ENCODE measurements around the gene POFUT1. TPM values are rescaled to one million over a fixed set of nuclear protein-coding genes. Genes with fewer than 3 reads are reported as not detected.

The POFUT1 gene
- polyA plus RNA-seq, 2 of the 4 experiments (the other 2 are of a cell fraction): 29.6 to 43.9 TPM

DNA sequence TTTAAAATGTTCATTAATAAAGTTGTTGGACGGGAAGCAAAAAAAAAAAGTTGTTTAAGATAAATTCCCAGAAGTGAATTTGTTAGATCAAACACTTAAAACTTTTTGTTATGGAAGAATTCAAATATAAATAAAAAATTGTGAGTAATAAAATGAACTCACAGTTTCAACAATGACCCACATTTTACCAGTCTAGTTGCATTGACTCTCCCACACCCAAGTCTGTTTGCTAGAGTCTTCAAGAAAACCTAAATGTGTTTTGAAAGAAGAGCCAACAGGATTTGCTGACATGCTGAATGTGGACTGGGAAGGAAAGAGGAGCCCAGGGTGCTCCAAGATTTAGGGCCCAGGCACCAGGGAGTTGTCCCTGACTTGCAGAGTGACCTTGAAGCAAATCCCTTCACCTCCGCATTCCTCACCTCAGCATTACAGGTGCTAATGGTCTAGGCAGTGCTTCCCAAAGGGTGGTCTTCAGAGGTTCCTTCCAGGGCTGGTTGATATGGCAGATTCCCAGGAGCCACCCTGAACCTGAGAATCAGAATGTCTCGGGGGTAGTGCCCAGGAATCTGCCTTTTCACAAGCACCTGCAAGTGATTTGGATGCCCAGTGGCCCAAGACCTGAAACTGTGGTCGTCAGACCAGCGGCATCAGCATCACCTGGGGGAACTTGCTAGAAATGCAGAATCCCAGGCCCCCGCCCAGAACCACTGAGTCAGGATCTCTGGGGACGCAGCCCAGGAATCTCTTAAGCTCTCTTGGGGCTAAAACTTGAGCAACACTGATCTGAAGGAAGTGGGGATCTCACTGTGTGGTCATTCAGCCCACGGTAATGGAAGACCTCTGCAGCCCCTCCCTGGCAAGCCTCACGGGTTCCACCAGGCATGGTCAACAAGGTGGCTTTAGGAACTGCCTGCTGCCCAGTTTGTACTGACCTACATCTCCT lies 31.1 kb downstream of the POFUT1 start:
- CTCF ChIA-PET: no interaction called here
- Histone ChIP-seq H3K4me3 (no peak overlapping the region), H3K9me3 (no peaks in the 10 kb centered on the region), H3K27ac (no peak overlapping the region), H3K4me2 (no peak overlapping the region), H3K4me1 (no peaks in the 10 kb centered on the region)
- ATAC-seq: no peak
- no peak for TF ChIP-seq PBX3 (IDR thresholded peaks at IDR 0.05)
- no peak for TF ChIP-seq MAFK (IDR thresholded peaks at IDR 0.05; ENCODE audit: partially characterized antibody)
- no peak for TF ChIP-seq NR3C1 (IDR thresholded peaks at IDR 0.05)
- DNase-seq (ENCODE audit: low read depth in 1 of 2, low spot score in 1 of 2): no peak
- no peak for FAIRE-seq
- POLR2A ChIA-PET: no interaction called here
- 88% methylated on average over 9 of the region's 9 CpGs for WGBS (ENCODE audit: missing lambda C conversion rate)

DNA sequence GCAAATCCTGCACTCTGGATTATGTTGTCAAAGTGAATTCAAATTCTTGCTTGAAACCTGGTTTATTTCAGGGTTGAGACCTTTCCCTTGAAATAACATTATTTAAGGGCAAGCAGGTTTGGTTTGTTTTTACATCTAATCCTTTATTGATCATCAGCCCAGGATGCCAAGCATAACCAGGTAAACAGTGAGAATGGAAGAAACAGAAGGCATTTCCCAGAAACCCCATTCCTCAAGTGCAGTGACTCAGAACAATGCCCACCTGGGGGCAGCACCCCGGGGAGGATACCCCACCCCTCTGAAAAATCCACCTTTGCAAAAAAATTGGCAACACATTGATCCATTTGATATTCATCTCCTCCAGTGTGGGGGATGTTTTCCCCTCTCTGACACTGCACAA lies 32.5 kb downstream of the POFUT1 start:
- ATAC-seq: no peak
- no peak for DNase-seq (ENCODE audit: low read depth in 1 of 2, low spot score in 1 of 2)
- POLR2A ChIA-PET: no interaction called here

DNA sequence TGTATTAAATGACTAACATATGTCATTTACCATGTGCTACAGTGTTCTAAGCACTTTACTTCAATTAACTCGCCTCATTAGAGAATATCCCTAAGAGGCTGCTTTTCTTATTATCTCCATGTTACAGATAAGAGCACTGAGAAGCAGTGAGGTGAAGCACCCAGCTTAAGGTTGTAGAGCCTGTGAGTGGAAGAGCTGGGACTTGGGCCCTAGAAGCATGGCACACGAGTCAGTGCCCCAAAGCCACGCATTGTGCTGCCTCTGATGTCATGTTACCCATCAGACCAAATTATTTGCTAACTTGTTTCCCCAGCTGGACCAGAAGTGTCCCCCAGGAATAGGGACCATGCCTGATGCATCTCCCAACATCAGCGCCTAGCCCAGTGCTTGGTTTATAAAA lies 34.1 kb downstream of the POFUT1 start:
- ATAC-seq: no peak
- no peaks in the 10 kb centered on the region for H3K9me3 ChIP-seq
- no peak overlapping the region for H3K4me2 ChIP-seq
- 70% methylated on average over 4 of the region's 4 CpGs for WGBS (ENCODE audit: missing lambda C conversion rate)
- ChIA-PET POLR2A (no interaction called here), CTCF (interaction anchor here (1.1 kb wide), 1 partner anchor 8 kb away, joined by 3 read pairs; no protein-coding TSS in a partner anchor)
- H3K27ac ChIP-seq: no peak overlapping the region
- no peak for DNase-seq (ENCODE audit: low read depth in 1 of 2, low spot score in 1 of 2)
- H3K4me1 ChIP-seq: peaks cover 7% of the 10 kb centered on the region; the same call in 2 of the 3 replicates
- no peak for TF ChIP-seq RNF2 (IDR thresholded peaks at IDR 0.05; ENCODE audit: borderline replicate concordance, low read depth)
- no peak for TF ChIP-seq HOXB5 (CRISPR knock-in tag; IDR thresholded peaks at IDR 0.05)
- TF ChIP-seq ESRRA (IDR thresholded peaks at IDR 0.05; ENCODE audit: borderline replicate concordance, low read length): no peak
- TF ChIP-seq NR3C1 (IDR thresholded peaks at IDR 0.05): no peak
- TF ChIP-seq RARB (CRISPR knock-in tag; IDR thresholded peaks at IDR 0.05): no peak
- TF ChIP-seq CBX8 (IDR thresholded peaks at IDR 0.05): no peak
- no peak for TF ChIP-seq RAD21 (conservative IDR thresholded peaks at IDR 0.05 in 1 of 2, IDR thresholded peaks at IDR 0.05 in 1 of 2)
- no peak for TF ChIP-seq JUN (IDR thresholded peaks at IDR 0.05)
- no peak for TF ChIP-seq ZFP36 (IDR thresholded peaks at IDR 0.05; ENCODE audit: borderline replicate concordance, partially characterized antibody)
- no peak for TF ChIP-seq CHD4 (IDR thresholded peaks at IDR 0.05; ENCODE audit: borderline replicate concordance)
- TF ChIP-seq CBX2 (IDR thresholded peaks at IDR 0.05; ENCODE audit: borderline replicate concordance, low read depth): no peak
- H3K4me3 ChIP-seq: no peak overlapping the region
- no peak for FAIRE-seq

More for the DNA sequence above, 32.5 kb downstream of the POFUT1 start:
- H3K4me1 ChIP-seq: peaks cover 7% of the 10 kb centered on the region; the same call in 2 of the 3 replicates
- TF ChIP-seq FOSL2 (IDR thresholded peaks at IDR 0.05): no peak
- no peak for TF ChIP-seq FOSL2 (CRISPR knock-in tag; IDR thresholded peaks at IDR 0.05)
- TF ChIP-seq RAD21 (conservative IDR thresholded peaks at IDR 0.05 in 1 of 2, IDR thresholded peaks at IDR 0.05 in 1 of 2): 0 out of 5 replicates have a peak, but pooled peaks of 1 of the 2 experiments have one; percentile 3
- no peak for TF ChIP-seq RARB (CRISPR knock-in tag; IDR thresholded peaks at IDR 0.05)
- TF ChIP-seq RCOR1 (IDR thresholded peaks at IDR 0.05; ENCODE audit: low read depth, low read length): no peak
- no peak for FAIRE-seq
- no peak overlapping the region for H3K4me3 ChIP-seq
- H3K4me2 ChIP-seq: no peak overlapping the region
- H3K27ac ChIP-seq: no peak overlapping the region
- WGBS (ENCODE audit: missing lambda C conversion rate): 0% methylated on average over 1 of the region's 1 CpG
- CTCF ChIA-PET: interaction anchor here (0.7 to 1.2 kb wide), 3 partner anchors 10 to 413 kb away, joined by 3 to 4 read pairs (median 3); no protein-coding TSS in a partner anchor
- H3K9me3 ChIP-seq: no peaks in the 10 kb centered on the region

- H3K4me2 ChIP-seq: no peak overlapping the region
- ChIA-PET CTCF (interaction anchor here (1.2 to 1.3 kb wide), 2 partner anchors 11 to 33 kb away, joined by 3 read pairs; no protein-coding TSS in a partner anchor), POLR2A (no interaction called here)
- peaks cover 7% of the 10 kb centered on the region; the same call in 2 of the 3 replicates for H3K4me1 ChIP-seq
- H3K9me3 ChIP-seq: no peaks in the 10 kb centered on the region
- DNase-seq (ENCODE audit: low read depth in 1 of 2, low spot score in 1 of 2) (no peak), FAIRE-seq (no peak), ATAC-seq (no peak)
- no peak overlapping the region; a peak in 1 of 6 replicates for H3K27ac ChIP-seq
- H3K4me3 ChIP-seq: no peak overlapping the region
- WGBS (ENCODE audit: missing lambda C conversion rate): 88% methylated on average over 6 of the region's 6 CpGs
- TF ChIP-seq HEYL (CRISPR knock-in tag; IDR thresholded peaks at IDR 0.05): no peak
- TF ChIP-seq, protein P1, sequence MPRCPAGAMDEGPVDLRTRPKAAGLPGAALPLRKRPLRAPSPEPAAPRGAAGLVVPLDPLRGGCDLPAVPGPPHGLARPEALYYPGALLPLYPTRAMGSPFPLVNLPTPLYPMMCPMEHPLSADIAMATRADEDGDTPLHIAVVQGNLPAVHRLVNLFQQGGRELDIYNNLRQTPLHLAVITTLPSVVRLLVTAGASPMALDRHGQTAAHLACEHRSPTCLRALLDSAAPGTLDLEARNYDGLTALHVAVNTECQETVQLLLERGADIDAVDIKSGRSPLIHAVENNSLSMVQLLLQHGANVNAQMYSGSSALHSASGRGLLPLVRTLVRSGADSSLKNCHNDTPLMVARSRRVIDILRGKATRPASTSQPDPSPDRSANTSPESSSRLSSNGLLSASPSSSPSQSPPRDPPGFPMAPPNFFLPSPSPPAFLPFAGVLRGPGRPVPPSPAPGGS (IDR thresholded peaks at IDR 0.05): no peak
- TF ChIP-seq RNF2 (IDR thresholded peaks at IDR 0.05; ENCODE audit: borderline replicate concordance, low read depth): no peak
- no peak for TF ChIP-seq MAFK (IDR thresholded peaks at IDR 0.05; ENCODE audit: partially characterized antibody)
- no peak for TF ChIP-seq ZFP36 (IDR thresholded peaks at IDR 0.05; ENCODE audit: borderline replicate concordance, partially characterized antibody)
- TF ChIP-seq BHLHE40 (IDR thresholded peaks at IDR 0.05; ENCODE audit: low read depth, low read length): no peak
Measured at GRCh38 chr20:32244150-32244823, 36.6 kb downstream of the POFUT1 start.

All from A549 (cell line).